PC-9 (cell line): ENCODE measurements around the gene CRIP2. TPM values are rescaled to one million over a fixed set of nuclear protein-coding genes. Genes with fewer than 3 reads are reported as not detected.
A peak's percentile ranks its signal among the peaks of the same experiment; 100 is the strongest.

Experiments
- BruUV-seq: library from RNA; stranded (reverse); fragments of 400-500 nt; replicated peaks from 2 replicates; lab custom pipeline; 2021; lab: Mats Ljungman, UMichigan
- CTCF ChIA-PET: fragments of 300-600 bp; sonication (Branson Sonifier 250); formaldehyde crosslinking; loops from one replicate; lab custom pipeline; 2022; ENCODE audit warnings: antibody characterized with exemption; lab: Charles Lee
- POLR2A ChIA-PET: fragments of 300-600 bp; sonication (Branson Sonifier 250); formaldehyde crosslinking; loops from one replicate; lab custom pipeline; 2022; ENCODE audit warnings: antibody characterized with exemption; ENCODE audit not compliant: unreplicated experiment; lab: Charles Lee
- DNase-seq, 2 experiments: peaks; one replicate each; pipeline versions ENCODE4 v3.0.0 to v3.0.0-alpha.2; 2015 to 2022; ENCODE audit warnings: mixed read lengths in 1 of 2
- H2AFZ ChIP-seq: fragments of 200-600 bp; sonication (generic); 2 replicates; pipeline ENCODE4 v1.8.1; 2017; ENCODE audit warnings: antibody characterized with exemption
- H3F3A ChIP-seq: fragments of 200-600 bp; sonication (generic); 2 replicates; pipeline ENCODE4 v1.8.1; 2017; ENCODE audit warnings: antibody characterized with exemption, mild to moderate bottlenecking, low read depth; ENCODE audit not compliant: insufficient read depth
- H3K27ac ChIP-seq: fragments of 200-600 bp; sonication (generic); 2 replicates; pipeline ENCODE4 v1.6.1; 2016; ENCODE audit warnings: mixed run types
- H3K27me3 ChIP-seq: fragments of 200-600 bp; sonication (generic); 2 replicates; pipeline ENCODE4 v1.6.1; 2016; ENCODE audit warnings: low read depth, mixed run types; ENCODE audit not compliant: insufficient read depth
- H3K36me3 ChIP-seq: fragments of 200-600 bp; sonication (generic); 2 replicates; pipeline ENCODE4 v1.6.1; 2016; ENCODE audit warnings: low read depth, mixed run types
- H3K4me1 ChIP-seq: fragments of 200-600 bp; sonication (generic); replicated peaks from 2 replicates; pipeline ENCODE4 v1.6.1; 2016; ENCODE audit warnings: mixed run types; ENCODE audit not compliant: insufficient read depth
- H3K4me2 ChIP-seq: fragments of 200-600 bp; sonication (generic); 2 replicates; pipeline ENCODE4 v1.6.1; 2017; ENCODE audit warnings: mixed run types
- H3K4me3 ChIP-seq: fragments of 200-600 bp; sonication (generic); 2 replicates; pipeline ENCODE4 v1.6.1; 2016; ENCODE audit warnings: mixed run types
- H3K79me2 ChIP-seq: fragments of 200-600 bp; sonication (generic); 2 replicates; pipeline ENCODE4 v1.6.1; 2017; ENCODE audit warnings: low read depth, mixed run types
- H3K9me2 ChIP-seq: fragments of 200-600 bp; sonication (generic); 2 replicates; pipeline ENCODE4 v1.8.1; 2017; ENCODE audit warnings: mild to moderate bottlenecking; ENCODE audit not compliant: insufficient read depth
- H3K9me3 ChIP-seq: fragments of 200-600 bp; sonication (generic); 2 replicates; pipeline ENCODE4 v1.8.1; 2016; ENCODE audit warnings: low read depth; ENCODE audit not compliant: insufficient read depth
- H4K20me1 ChIP-seq: fragments of 200-600 bp; sonication (generic); 2 replicates; pipeline ENCODE4 v1.8.1; 2017; ENCODE audit not compliant: insufficient read depth
- CTCF ChIP-seq: fragments of 200-600 bp; sonication (generic); conservative IDR thresholded peaks from 2 replicates; pipeline ENCODE4 v1.6.1; 2017; ENCODE audit warnings: mixed run types, antibody characterized with exemption, mild to moderate bottlenecking, moderate library complexity
- EZH2 ChIP-seq: fragments of 200-600 bp; sonication (generic); IDR thresholded peaks from 2 replicates; pipeline ENCODE4 v1.8.0; 2017; ENCODE audit warnings: antibody characterized with exemption, low read depth
- intact Hi-C: fragments of 100-400 bp; cut with micrococcal nuclease; formaldehyde crosslinking; loops from one replicate; pipeline ENCODE4 v1.10.0; 2022; ENCODE audit not compliant: unreplicated experiment
- total RNA-seq: library from RNA; stranded (reverse); gene quantifications from 2 replicates; pipeline ENCODE4 v1.2.3, GENCODE V29; 2021

Gene CRIP2
- total RNA-seq, 1 experiment from 2014 or later = 50.2 TPM

GRCh38 chr14:105470350-105471296, 4.0 kb upstream of the CRIP2 start:
- no peaks in the 10 kb centered on the region; the same call in 1 of the 2 replicates for H3K36me3 ChIP-seq
- H3K27me3 ChIP-seq = no peaks in the 10 kb centered on the region
- no peak overlapping the region for H3K4me2 ChIP-seq
- intact Hi-C loops = no loop called here
- no peak overlapping the region for H3K27ac ChIP-seq
- DNase-seq = no peak
- no peak overlapping the region for H2AFZ ChIP-seq
- H3F3A ChIP-seq = peaks cover 26% of the 10 kb centered on the region; the same call in 1 of the 2 replicates
- H3K79me2 ChIP-seq = no peaks in the 10 kb centered on the region
- peaks cover 8% of the 10 kb centered on the region; the same call in 1 of the 2 replicates for H4K20me1 ChIP-seq
- BruUV-seq = no TSS peak
- no peaks in the 10 kb centered on the region for H3K9me3 ChIP-seq
- ChIA-PET CTCF (no interaction called here), POLR2A (no interaction called here)
- H3K4me1 ChIP-seq = peaks cover 48% of the 10 kb centered on the region
- TF ChIP-seq EZH2 = no peak
- no peak for TF ChIP-seq CTCF
- no peak overlapping the region for H3K4me3 ChIP-seq
- H3K9me2 ChIP-seq = no peaks in the 10 kb centered on the region

- no TSS peak for BruUV-seq
- no peak for TF ChIP-seq EZH2
- TF ChIP-seq CTCF = no peak
- no peak for DNase-seq
- ChIA-PET POLR2A (no interaction called here), CTCF (no interaction called here)
- Histone ChIP-seq H3F3A (peaks cover 23% of the 10 kb centered on the region; the same call in 1 of the 2 replicates), H3K36me3 (no peaks in the 10 kb centered on the region; the same call in 1 of the 2 replicates), H3K27me3 (no peaks in the 10 kb centered on the region), H3K4me3 (no peak overlapping the region), H3K27ac (no peak overlapping the region), H2AFZ (no peak overlapping the region), H3K9me2 (no peaks in the 10 kb centered on the region), H3K9me3 (no peaks in the 10 kb centered on the region), H3K4me2 (no peak overlapping the region), H4K20me1 (peaks cover 3% of the 10 kb centered on the region; the same call in 1 of the 2 replicates), H3K4me1 (peaks cover 40% of the 10 kb centered on the region), H3K79me2 (no peaks in the 10 kb centered on the region)
- intact Hi-C loops = no loop called here
Observed at GRCh38 chr14:105471297-105471821, 3.3 kb upstream of the CRIP2 start.

GRCh38 chr14:105471823-105472485, 2.7 kb upstream of the CRIP2 start:
- peaks cover 2% of the 10 kb centered on the region; the same call in 1 of the 2 replicates for H4K20me1 ChIP-seq
- H3K79me2 ChIP-seq = no peaks in the 10 kb centered on the region
- no peaks in the 10 kb centered on the region for H3K9me2 ChIP-seq
- TF ChIP-seq EZH2 (no peak), CTCF (no peak)
- no peak overlapping the region for H3K4me3 ChIP-seq
- H3K27ac ChIP-seq = no peak overlapping the region
- no peaks in the 10 kb centered on the region for H3K27me3 ChIP-seq
- no peak for DNase-seq
- intact Hi-C loops = no loop called here
- no peaks in the 10 kb centered on the region for H3K9me3 ChIP-seq
- peak overlapping the region; percentile 88; the same call in 1 of the 2 replicates for H3K4me2 ChIP-seq
- CTCF ChIA-PET = no interaction called here
- H3K4me1 ChIP-seq = peaks cover 34% of the 10 kb centered on the region
- POLR2A ChIA-PET = no interaction called here
- no peak overlapping the region for H2AFZ ChIP-seq
- peaks cover 23% of the 10 kb centered on the region; the same call in 1 of the 2 replicates for H3F3A ChIP-seq
- no TSS peak for BruUV-seq
- no peaks in the 10 kb centered on the region; the same call in 1 of the 2 replicates for H3K36me3 ChIP-seq
